Transverse colon (tissue), 4 donors: Measurements from ENCODE around the gene APBB1IP. TPM values are rescaled to one million over a fixed set of nuclear protein-coding genes. Genes with fewer than 3 reads are reported as not detected.

Source experiments
- DNase-seq: peaks from one replicate; pipeline ENCODE4 v3.0.0-alpha.2; 2019
- H3K27ac ChIP-seq, 4 donors: fragments of 200-600 bp; sonication (generic); 2 replicates each; pipeline ENCODE4 v1.5.1; 2016 to 2018; ENCODE audit warnings: inconsistent platforms in 4 of 4
- H3K27me3 ChIP-seq: fragments of 200-600 bp; sonication (generic); 2 replicates; pipeline ENCODE4 v1.5.1; 2017; ENCODE audit warnings: inconsistent platforms
- H3K36me3 ChIP-seq, 4 donors: fragments of 200-600 bp; sonication (generic); 2 replicates each; pipeline ENCODE4 v1.5.1; 2017 to 2019; ENCODE audit warnings: inconsistent platforms in 4 of 4
- H3K4me1 ChIP-seq, 4 donors: fragments of 200-600 bp; sonication (generic); 2 replicates each; pipeline ENCODE4 v1.5.1; 2017 to 2020; ENCODE audit warnings: inconsistent platforms in 4 of 4
- H3K4me3 ChIP-seq, 4 donors: fragments of 200-600 bp; sonication (generic); 1 replicate in 1 of 4; 2 replicates in 3 of 4; pipeline versions ENCODE4 v1.5.1 to v1.6.1; 2017 to 2019; ENCODE audit warnings: inconsistent platforms in 4 of 4
- H3K9me3 ChIP-seq, 2 donors: fragments of 200-600 bp; sonication (generic); 2 replicates each; pipeline ENCODE4 v1.5.1; 2017 to 2019; ENCODE audit warnings: inconsistent platforms in 2 of 2
- CTCF ChIP-seq, 5 experiments: fragments of 200-600 bp in 3 of 5; fragments of 450-650 bp in 2 of 5; sonication (generic) in 3 of 5; IDR thresholded peaks; 1 replicate in 2 of 5; 2 replicates in 3 of 5; pipeline ENCODE4 v1.5.1; 2016 to 2017; ENCODE audit warnings: antibody characterized with exemption in 5 of 5, inconsistent platforms in 3 of 5, mild to moderate bottlenecking in 2 of 5, moderate library complexity in 1 of 5
- EP300 ChIP-seq: sonication (generic); formaldehyde crosslinking; IDR thresholded peaks from one replicate; pipeline ENCODE4 v1.6.1; 2017; ENCODE audit warnings: antibody characterized with exemption, low read depth
- POLR2A ChIP-seq: fragments of 450-650 bp; IDR thresholded peaks from one replicate; pipeline ENCODE4 v1.6.1; 2016; ENCODE audit warnings: antibody characterized with exemption, mild to moderate bottlenecking, moderate library complexity
- POLR2AphosphoS5 ChIP-seq, 3 donors: sonication (generic); formaldehyde crosslinking; IDR thresholded peaks; one replicate each; pipeline ENCODE4 v1.6.1; 2016; ENCODE audit warnings: antibody characterized with exemption in 3 of 3
- WGBS, 2 donors: methylation state at CpG; one replicate each; pipeline ENCODE4 v1.1.5; 2018; ENCODE audit warnings: low coverage in 1 of 2; 5-methylcytosine and 5-hydroxymethylcytosine counted together
- in situ Hi-C, 4 donors: fragments of 200-750 bp; cut with MboI; loops; one replicate each; pipeline versions ENCODE4 v1.15.0 to v1.15.1; 2017; ENCODE audit warnings: low sequenced_read_pairs in 3 of 4, low pct_ligation_motif_present in 1 of 4, low pct_unique_long_range_greater_than_20kb in 1 of 4
- intact Hi-C: fragments of 100-400 bp; cut with DNase I; formaldehyde crosslinking; loops from one replicate; pipeline ENCODE4 v1.15.1; 2023; ENCODE audit warnings: low total_unique reads
- total RNA-seq, 4 donors: library from RNA; depleted of rRNA; stranded (reverse); fragments of >200 nt; gene quantifications; one replicate each; pipeline ENCODE4 v1.1.0, GENCODE V29; 2016

The APBB1IP gene
- total RNA-seq, 4 donors from 2014 or later: 2.5 to 7.6 (median 6.4) TPM; not detected in 1

- intact Hi-C loops (no loop called here), in situ Hi-C loops (no loop called here)
- no peak for DNase-seq
- TF ChIP-seq CTCF (IDR thresholded peaks at IDR 0.05) (no peak), POLR2AphosphoS5 (IDR thresholded peaks at IDR 0.05) (no peak), POLR2A (no peak), EP300 (no peak)
- 57 to 77% methylated on average over 3 of the region's 3 CpGs for WGBS, 2 donors
- H3K36me3 ChIP-seq: no peaks in the 10 kb centered on the region
- no peaks in the 10 kb centered on the region for H3K9me3 ChIP-seq
- no peak overlapping the region for H3K27ac ChIP-seq
- no peaks in the 10 kb centered on the region for H3K27me3 ChIP-seq
- H3K4me3 ChIP-seq: no peak overlapping the region
- H3K4me1 ChIP-seq: no peaks in the 10 kb centered on the region
These were observed 87.4 kb downstream of the APBB1IP start for GRCh38 chr10:26525586-26525985.

- no peak for TF ChIP-seq EP300
- no peak for TF ChIP-seq POLR2AphosphoS5 (IDR thresholded peaks at IDR 0.05)
- no peak for TF ChIP-seq CTCF (IDR thresholded peaks at IDR 0.05)
- no peak for TF ChIP-seq POLR2A
- Histone ChIP-seq H3K4me3 (no peak overlapping the region), H3K27ac (no peak overlapping the region), H3K9me3 (no peaks in the 10 kb centered on the region), H3K4me1 (no peaks in the 10 kb centered on the region), H3K27me3 (no peaks in the 10 kb centered on the region), H3K36me3 (no peaks in the 10 kb centered on the region)
- intact Hi-C loops (no loop called here), in situ Hi-C loops (no loop called here)
- 76% methylated on average over 2 of the region's 2 CpGs; no CpG with 5 or more reads in 1 of the 2 donors for WGBS, 2 donors
- DNase-seq: no peak
These were observed 88.9 kb downstream of the APBB1IP start for GRCh38 chr10:26527018-26527417.

DNA sequence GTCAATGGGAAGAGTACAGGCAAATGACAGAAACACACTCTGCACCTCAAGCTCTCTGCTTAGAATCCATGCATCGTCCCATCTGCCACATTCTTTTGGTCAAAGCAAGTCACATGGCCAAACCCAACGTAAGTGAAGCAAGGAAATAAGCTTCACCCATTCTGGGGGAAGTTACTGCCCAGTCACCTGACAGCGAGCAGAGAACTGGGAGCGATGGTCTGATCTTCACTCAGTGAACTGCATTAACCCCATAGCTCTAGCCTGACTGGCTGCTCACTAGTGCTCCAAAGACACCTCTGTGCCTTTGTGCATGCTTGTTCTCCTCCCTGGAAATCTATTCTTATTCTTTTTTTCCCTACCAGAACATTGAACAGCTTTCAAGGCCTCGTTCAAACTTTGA is 89.9 kb downstream of the APBB1IP start:
- H3K27ac ChIP-seq: no peak overlapping the region
- no peak for DNase-seq
- H3K27me3 ChIP-seq: no peaks in the 10 kb centered on the region
- no peaks in the 10 kb centered on the region for H3K4me1 ChIP-seq
- in situ Hi-C loops (no loop called here), intact Hi-C loops (no loop called here)
- no peaks in the 10 kb centered on the region for H3K9me3 ChIP-seq
- H3K4me3 ChIP-seq: no peak overlapping the region
- no peaks in the 10 kb centered on the region for H3K36me3 ChIP-seq
- TF ChIP-seq POLR2AphosphoS5 (IDR thresholded peaks at IDR 0.05): no peak
- TF ChIP-seq CTCF (IDR thresholded peaks at IDR 0.05): no peak
- TF ChIP-seq POLR2A: no peak
- no peak for TF ChIP-seq EP300
- WGBS, 2 donors: 73 to 80% methylated on average over 1 to 5 of the region's 5 CpGs

- Histone ChIP-seq H3K36me3 (no peaks in the 10 kb centered on the region), H3K4me3 (no peak overlapping the region), H3K27me3 (no peaks in the 10 kb centered on the region), H3K27ac (peak overlapping the region in 1 of 4 donors; percentile 35), H3K9me3 (no peaks in the 10 kb centered on the region), H3K4me1 (no peaks in the 10 kb centered on the region)
- no peak for DNase-seq
- WGBS, 2 donors: 74 to 89% methylated on average over 10 of the region's 10 CpGs
- intact Hi-C loops: no loop called here
- in situ Hi-C loops: no loop called here
- TF ChIP-seq CTCF (IDR thresholded peaks at IDR 0.05): no peak
- TF ChIP-seq POLR2A: no peak
- TF ChIP-seq EP300: no peak
- no peak for TF ChIP-seq POLR2AphosphoS5 (IDR thresholded peaks at IDR 0.05)
These were observed 90.7 kb downstream of the APBB1IP start for GRCh38 chr10:26528715-26529393.
